IMR-90 (cell line): ENCODE results near the gene VPS33A. TPM values are rescaled to one million over a fixed set of nuclear protein-coding genes. Genes with fewer than 3 reads are reported as not detected.

Source experiments
- ATAC-seq: fragments of 200-7000 bp; cut with Tn5 transposase; 2 replicates; pipeline ENCODE4 v1.9.1; 2020; ENCODE audit warnings: low read depth, mild to moderate bottlenecking, moderate library complexity
- BruUV-seq: library from RNA; stranded (reverse); fragments of 400-500 nt; replicated peaks from 2 replicates; lab custom pipeline; 2021; lab: Mats Ljungman, UMichigan
- CTCF ChIA-PET: fragments of 300-600 bp; formaldehyde crosslinking; extraction: SDS; loops from one replicate; lab custom pipeline; 2021; ENCODE audit warnings: antibody characterized with exemption; lab: Yijun Ruan, JAX
- POLR2A ChIA-PET: fragments of 300-600 bp; sonication (Branson Sonifier 250); formaldehyde crosslinking; loops from one replicate; lab custom pipeline; 2022; ENCODE audit warnings: antibody characterized with exemption; ENCODE audit not compliant: unreplicated experiment; lab: Charles Lee
- DNase-seq: peaks from one replicate; pipeline ENCODE4 v3.0.0; 2013
- H2AFZ ChIP-seq: replicated peaks from 2 replicates; pipeline ENCODE3; 2013; ENCODE audit warnings: low read length, mild to moderate bottlenecking; ENCODE audit not compliant: poor library complexity
- H2AK5ac ChIP-seq: 2 replicates; pipeline ENCODE4 v1.6.1; 2013; ENCODE audit warnings: low read depth, low read length, inconsistent platforms
- H2AK9ac ChIP-seq: replicated peaks from 2 replicates; pipeline ENCODE3; 2013; ENCODE audit warnings: mild to moderate bottlenecking, low read depth, low read length, moderate library complexity; ENCODE audit not compliant: poor library complexity
- H2BK120ac ChIP-seq: 2 replicates; pipeline ENCODE4 v1.6.1; 2013; ENCODE audit warnings: low read depth, low read length, inconsistent platforms
- H2BK15ac ChIP-seq: 3 replicates; pipeline ENCODE4 v1.6.1; 2013; ENCODE audit warnings: low read depth, low read length, inconsistent platforms
- H2BK20ac ChIP-seq: 2 replicates; pipeline ENCODE4 v1.6.1; 2013; ENCODE audit warnings: low read depth, mild to moderate bottlenecking, inconsistent platforms, low read length, moderate library complexity
- H2BK5ac ChIP-seq: 2 replicates; pipeline ENCODE4 v1.6.1; 2013; ENCODE audit warnings: mild to moderate bottlenecking, low read depth, low read length, inconsistent platforms; ENCODE audit not compliant: poor library complexity, severe bottlenecking
- H3K14ac ChIP-seq: replicated peaks from 2 replicates; pipeline ENCODE4 v1.6.1; 2013; ENCODE audit warnings: low read depth, low read length, inconsistent platforms
- H3K18ac ChIP-seq: 2 replicates; pipeline ENCODE4 v1.6.1; 2013; ENCODE audit warnings: low read depth, low read length, control low read depth
- H3K23ac ChIP-seq: 2 replicates; pipeline ENCODE4 v1.6.1; 2013; ENCODE audit warnings: low read depth, low read length, inconsistent platforms
- H3K27ac ChIP-seq: 2 replicates; pipeline ENCODE4 v1.5.1; 2013; ENCODE audit warnings: mild to moderate bottlenecking, control low read depth, low read length; ENCODE audit not compliant: insufficient read depth
- H3K27me3 ChIP-seq: 2 replicates; pipeline ENCODE4 v1.6.1; 2013; ENCODE audit warnings: low read length; ENCODE audit not compliant: control insufficient read depth, insufficient read depth
- H3K36me3 ChIP-seq: 2 replicates; pipeline ENCODE4 v1.6.1; 2013; ENCODE audit warnings: low read length, mixed read lengths; ENCODE audit not compliant: control insufficient read depth, insufficient read depth
- H3K4ac ChIP-seq: 2 replicates; pipeline ENCODE4 v1.6.1; 2013; ENCODE audit warnings: low read depth, low read length, inconsistent platforms
- H3K4me1 ChIP-seq: 2 replicates; pipeline ENCODE4 v1.6.1; 2013; ENCODE audit warnings: low read length, mixed read lengths; ENCODE audit not compliant: control insufficient read depth, insufficient read depth
- H3K4me2 ChIP-seq: 2 replicates; pipeline ENCODE4 v1.6.1; 2013; ENCODE audit warnings: low read depth, mild to moderate bottlenecking, control low read depth, low read length, moderate library complexity
- H3K4me3 ChIP-seq: 2 replicates; pipeline ENCODE4 v1.5.1; 2013; ENCODE audit warnings: low read depth, mild to moderate bottlenecking, control low read depth, low read length, moderate library complexity; ENCODE audit not compliant: insufficient read depth
- H3K56ac ChIP-seq: 2 replicates; pipeline ENCODE4 v1.6.1; 2013; ENCODE audit warnings: low read length, inconsistent platforms; ENCODE audit not compliant: insufficient read depth; ENCODE audit errors: extremely low read depth
- H3K79me1 ChIP-seq, 2 experiments: 2 replicates each; pipeline ENCODE4 v1.6.1; 2013; ENCODE audit warnings: low read length in 2 of 2, inconsistent platforms in 1 of 2, low read depth in 1 of 2
- H3K9ac ChIP-seq: 2 replicates; pipeline ENCODE4 v1.6.1; 2013; ENCODE audit warnings: low read depth, low read length, control low read depth
- H3K9me1 ChIP-seq: 2 replicates; pipeline ENCODE4 v1.6.1; 2013; ENCODE audit warnings: low read length, inconsistent platforms; ENCODE audit not compliant: insufficient read depth
- H3K9me3 ChIP-seq: 2 replicates; pipeline ENCODE4 v1.6.1; 2013; ENCODE audit warnings: low read length; ENCODE audit not compliant: control insufficient read depth, insufficient read depth
- H4K20me1 ChIP-seq: 2 replicates; pipeline ENCODE4 v1.6.1; 2013; ENCODE audit warnings: low read length, inconsistent platforms; ENCODE audit not compliant: insufficient read depth
- H4K5ac ChIP-seq: 2 replicates; pipeline ENCODE4 v1.6.1; 2013; ENCODE audit warnings: mild to moderate bottlenecking, low read depth, low read length, control low read depth
- H4K8ac ChIP-seq, 2 experiments: 2 replicates each; pipeline ENCODE4 v1.6.1; 2013; ENCODE audit warnings: low read depth in 2 of 2, low read length in 2 of 2, control low read depth in 1 of 2, inconsistent platforms in 1 of 2
- H4K91ac ChIP-seq: 2 replicates; pipeline ENCODE4 v1.6.1; 2013; ENCODE audit warnings: low read depth, low read length, inconsistent platforms; ENCODE audit not compliant: insufficient read depth
- BHLHE40 ChIP-seq: fragments of 150-350 bp; IDR thresholded peaks from 2 replicates; pipeline ENCODE4 v1.6.1; 2016; ENCODE audit warnings: mild to moderate bottlenecking, low read depth, low read length
- CEBPB ChIP-seq: IDR thresholded peaks from 2 replicates; pipeline ENCODE4 v1.6.1; 2012; ENCODE audit warnings: low read depth, low read length, improper control_type of control experiment
- CHD1 ChIP-seq: IDR thresholded peaks from 2 replicates; pipeline ENCODE4 v1.6.1; 2012; ENCODE audit warnings: low read depth, low read length, improper control_type of control experiment
- FOS ChIP-seq: fragments of 150-350 bp; IDR thresholded peaks from 2 replicates; pipeline ENCODE4 v1.6.1; 2016; ENCODE audit warnings: low read depth, low read length
- MAZ ChIP-seq: IDR thresholded peaks from 2 replicates; pipeline ENCODE4 v1.6.1; 2012; ENCODE audit warnings: low read depth, mild to moderate bottlenecking, low read length, improper control_type of control experiment, moderate library complexity, borderline replicate concordance
- MXI1 ChIP-seq: IDR thresholded peaks from 2 replicates; pipeline ENCODE4 v1.6.1; 2012; ENCODE audit warnings: low read depth, mild to moderate bottlenecking, low read length, moderate library complexity, borderline replicate concordance
- NFE2L2 ChIP-seq: fragments of 150-350 bp; IDR thresholded peaks from 2 replicates; pipeline ENCODE4 v1.6.1; 2016; ENCODE audit warnings: low read depth, mild to moderate bottlenecking, low read length
- POLR2A ChIP-seq: IDR thresholded peaks from 2 replicates; pipeline ENCODE4 v1.6.1; 2012; ENCODE audit warnings: mild to moderate bottlenecking, low read depth, low read length
- RAD21 ChIP-seq: IDR thresholded peaks from 2 replicates; pipeline ENCODE4 v1.6.1; 2012; ENCODE audit warnings: low read length, improper control_type of control experiment
- RCOR1 ChIP-seq: IDR thresholded peaks from 2 replicates; pipeline ENCODE4 v1.6.1; 2012; ENCODE audit warnings: mild to moderate bottlenecking, low read length, improper control_type of control experiment; ENCODE audit not compliant: insufficient replicate concordance
- RFX5 ChIP-seq: IDR thresholded peaks from 2 replicates; pipeline ENCODE4 v1.8.0; 2012; ENCODE audit warnings: low read depth, mild to moderate bottlenecking, low read length, moderate library complexity
- SMC3 ChIP-seq: fragments of 150-350 bp; IDR thresholded peaks from 2 replicates; pipeline ENCODE4 v1.6.1; 2016; ENCODE audit warnings: low read depth, mild to moderate bottlenecking, antibody characterized with exemption, low read length, moderate library complexity
- WGBS, 2 experiments: methylation state at CpG; one replicate each; pipeline versions ENCODE4 v1.1.5 to v1.1.7; 2013; ENCODE audit warnings: missing lambda C conversion rate in 2 of 2; ENCODE audit not compliant: insufficient read length in 1 of 2; ENCODE audit errors: extremely low coverage in 2 of 2; 5-methylcytosine and 5-hydroxymethylcytosine counted together
- dilution Hi-C: fragments of 300-500 bp; cut with HindIII; formaldehyde crosslinking; loops from one replicate; pipeline ENCODE4 v1.14.3; 2018; ENCODE audit warnings: low sequenced_read_pairs; ENCODE audit not compliant: unreplicated experiment
- in situ Hi-C: fragments of 300-500 bp; cut with MboI; formaldehyde crosslinking; loops from 3 replicates; pipeline ENCODE4 v1.14.3; 2019; ENCODE audit warnings: low sequenced_read_pairs, inconsistent platforms, mixed read lengths
- intact Hi-C: fragments of 100-400 bp; cut with micrococcal nuclease; formaldehyde crosslinking; loops from 2 replicates; pipeline ENCODE4 v1.10.0; 2022
- polyA plus RNA-seq, 3 experiments: library from polyadenylated mRNA; depleted of rRNA; stranded (reverse); fragments of >200 nt; gene quantifications; 2 replicates each; pipeline ENCODE4 v1.2.3, GENCODE V29; 2012; ENCODE audit warnings: low replicate concordance in 1 of 3
- total RNA-seq: library from RNA; depleted of rRNA; stranded (reverse); fragments of >200 nt; gene quantifications from 2 replicates; pipeline ENCODE4 v1.2.3, GENCODE V29; 2012
- TF ChIP-seq, protein P1 (sequence below): fragments of 150-350 bp; IDR thresholded peaks from 2 replicates; pipeline ENCODE4 v1.6.1; 2016; ENCODE audit warnings: low read depth, mild to moderate bottlenecking, low read length, moderate library complexity, borderline replicate concordance
- TF ChIP-seq, protein P2 (sequence below): conservative IDR thresholded peaks from 2 replicates; pipeline ENCODE4 v1.5.1; 2012; ENCODE audit warnings: mild to moderate bottlenecking, low read depth, low read length, improper control_type of control experiment
- TF ChIP-seq, protein P3 (sequence below): fragments of 150-350 bp; IDR thresholded peaks from 2 replicates; pipeline ENCODE4 v1.6.1; 2017; ENCODE audit warnings: mild to moderate bottlenecking, antibody characterized with exemption, low read length, low read depth

The VPS33A gene
- total and polyA plus RNA-seq, 2 of the 4 experiments (the other 2 are of a cell fraction): 14.0 to 20.3 TPM

DNA sequence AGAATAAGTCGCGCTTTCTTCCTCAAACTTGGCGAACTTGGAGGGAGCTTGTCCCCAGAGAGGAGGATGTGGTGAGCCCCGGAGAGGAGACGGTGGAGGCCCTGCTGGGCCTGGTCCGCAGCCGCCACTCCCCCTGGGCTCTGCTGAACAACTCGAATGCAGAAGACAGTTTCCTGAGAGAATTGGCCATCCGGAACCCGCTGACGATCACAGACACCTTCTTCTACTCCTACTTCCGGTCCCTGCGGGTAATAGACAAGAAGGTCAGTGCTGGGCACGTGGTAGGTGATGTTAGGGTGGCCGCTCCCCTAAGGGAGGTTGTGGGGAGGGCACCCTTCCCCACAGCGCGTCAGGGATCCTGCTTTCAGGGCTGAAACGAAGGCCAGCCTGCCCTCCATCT is 81.8 kb downstream of the VPS33A start:
- POLR2A ChIA-PET: no interaction called here
- CTCF ChIA-PET: no interaction called here
- 0 out of 2 replicates have a peak, but pooled peaks cover 2% of the 10 kb centered on the region for H3K9me3 ChIP-seq
- no peak overlapping the region for H3K4me2 ChIP-seq
- no peak overlapping the region for H3K23ac ChIP-seq
- H2AK5ac ChIP-seq: peak overlapping the region; percentile 15; the same call in 1 of the 2 replicates
- no peak overlapping the region for H3K56ac ChIP-seq
- no peak overlapping the region for H2BK5ac ChIP-seq
- H3K4ac ChIP-seq: no peak overlapping the region
- BruUV-seq: no TSS peak
- no peak for ATAC-seq
- H2AFZ ChIP-seq: no peak overlapping the region
- H4K20me1 ChIP-seq: peaks cover 4% of the 10 kb centered on the region; the same call in 1 of the 2 replicates
- no peak overlapping the region for H3K27ac ChIP-seq
- H3K9me1 ChIP-seq: no peaks in the 10 kb centered on the region
- H4K8ac ChIP-seq: no peak overlapping the region
- H3K4me1 ChIP-seq: peaks cover 5% of the 10 kb centered on the region; the same call in 1 of the 2 replicates
- H2AK9ac ChIP-seq: no peak overlapping the region
- no peak overlapping the region for H4K5ac ChIP-seq
- WGBS, 2 experiments: no CpG with 5 or more reads among the region's 18 CpGs
- H2BK120ac ChIP-seq: no peak overlapping the region
- H3K18ac ChIP-seq: no peak overlapping the region
- DNase-seq: no peak
- intact Hi-C loops: no loop called here
- dilution Hi-C loops: no loop called here
- H2BK15ac ChIP-seq: no peak overlapping the region
- H4K91ac ChIP-seq: no peak overlapping the region
- H3K27me3 ChIP-seq: no peaks in the 10 kb centered on the region
- in situ Hi-C loops: no loop called here
- TF ChIP-seq MAZ: no peak
- TF ChIP-seq, protein P1, sequence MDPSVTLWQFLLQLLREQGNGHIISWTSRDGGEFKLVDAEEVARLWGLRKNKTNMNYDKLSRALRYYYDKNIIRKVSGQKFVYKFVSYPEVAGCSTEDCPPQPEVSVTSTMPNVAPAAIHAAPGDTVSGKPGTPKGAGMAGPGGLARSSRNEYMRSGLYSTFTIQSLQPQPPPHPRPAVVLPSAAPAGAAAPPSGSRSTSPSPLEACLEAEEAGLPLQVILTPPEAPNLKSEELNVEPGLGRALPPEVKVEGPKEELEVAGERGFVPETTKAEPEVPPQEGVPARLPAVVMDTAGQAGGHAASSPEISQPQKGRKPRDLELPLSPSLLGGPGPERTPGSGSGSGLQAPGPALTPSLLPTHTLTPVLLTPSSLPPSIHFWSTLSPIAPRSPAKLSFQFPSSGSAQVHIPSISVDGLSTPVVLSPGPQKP: no peak
- TF ChIP-seq FOS: no peak
- TF ChIP-seq CEBPB: no peak
- TF ChIP-seq, protein P2, sequence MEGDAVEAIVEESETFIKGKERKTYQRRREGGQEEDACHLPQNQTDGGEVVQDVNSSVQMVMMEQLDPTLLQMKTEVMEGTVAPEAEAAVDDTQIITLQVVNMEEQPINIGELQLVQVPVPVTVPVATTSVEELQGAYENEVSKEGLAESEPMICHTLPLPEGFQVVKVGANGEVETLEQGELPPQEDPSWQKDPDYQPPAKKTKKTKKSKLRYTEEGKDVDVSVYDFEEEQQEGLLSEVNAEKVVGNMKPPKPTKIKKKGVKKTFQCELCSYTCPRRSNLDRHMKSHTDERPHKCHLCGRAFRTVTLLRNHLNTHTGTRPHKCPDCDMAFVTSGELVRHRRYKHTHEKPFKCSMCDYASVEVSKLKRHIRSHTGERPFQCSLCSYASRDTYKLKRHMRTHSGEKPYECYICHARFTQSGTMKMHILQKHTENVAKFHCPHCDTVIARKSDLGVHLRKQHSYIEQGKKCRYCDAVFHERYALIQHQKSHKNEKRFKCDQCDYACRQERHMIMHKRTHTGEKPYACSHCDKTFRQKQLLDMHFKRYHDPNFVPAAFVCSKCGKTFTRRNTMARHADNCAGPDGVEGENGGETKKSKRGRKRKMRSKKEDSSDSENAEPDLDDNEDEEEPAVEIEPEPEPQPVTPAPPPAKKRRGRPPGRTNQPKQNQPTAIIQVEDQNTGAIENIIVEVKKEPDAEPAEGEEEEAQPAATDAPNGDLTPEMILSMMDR: no peak
- no peak for TF ChIP-seq RCOR1
- TF ChIP-seq CHD1: no peak
- no peak for TF ChIP-seq MXI1
- no peak for TF ChIP-seq RAD21
- no peak for TF ChIP-seq RFX5
- TF ChIP-seq BHLHE40: no peak
- TF ChIP-seq SMC3: no peak
- TF ChIP-seq, protein P3, sequence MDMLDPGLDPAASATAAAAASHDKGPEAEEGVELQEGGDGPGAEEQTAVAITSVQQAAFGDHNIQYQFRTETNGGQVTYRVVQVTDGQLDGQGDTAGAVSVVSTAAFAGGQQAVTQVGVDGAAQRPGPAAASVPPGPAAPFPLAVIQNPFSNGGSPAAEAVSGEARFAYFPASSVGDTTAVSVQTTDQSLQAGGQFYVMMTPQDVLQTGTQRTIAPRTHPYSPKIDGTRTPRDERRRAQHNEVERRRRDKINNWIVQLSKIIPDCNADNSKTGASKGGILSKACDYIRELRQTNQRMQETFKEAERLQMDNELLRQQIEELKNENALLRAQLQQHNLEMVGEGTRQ: no peak
- TF ChIP-seq POLR2A: no peak
- no peak for TF ChIP-seq NFE2L2
- H3K9ac ChIP-seq: no peak overlapping the region
- no peaks in the 10 kb centered on the region for H3K79me1 ChIP-seq
- H2BK20ac ChIP-seq: no peak overlapping the region
- H3K36me3 ChIP-seq: no peaks in the 10 kb centered on the region
- H3K14ac ChIP-seq: no peak overlapping the region
- no peak overlapping the region for H3K4me3 ChIP-seq
